GM21367 (cell line): Measurements from ENCODE around the gene RIN3.

Source experiments
- ATAC-seq: cut with Tn5 transposase; IDR thresholded peaks from one replicate; pipeline ENCODE4 v1.9.1; 2021; ENCODE audit not compliant: unreplicated experiment

RIN3 gene

DNA sequence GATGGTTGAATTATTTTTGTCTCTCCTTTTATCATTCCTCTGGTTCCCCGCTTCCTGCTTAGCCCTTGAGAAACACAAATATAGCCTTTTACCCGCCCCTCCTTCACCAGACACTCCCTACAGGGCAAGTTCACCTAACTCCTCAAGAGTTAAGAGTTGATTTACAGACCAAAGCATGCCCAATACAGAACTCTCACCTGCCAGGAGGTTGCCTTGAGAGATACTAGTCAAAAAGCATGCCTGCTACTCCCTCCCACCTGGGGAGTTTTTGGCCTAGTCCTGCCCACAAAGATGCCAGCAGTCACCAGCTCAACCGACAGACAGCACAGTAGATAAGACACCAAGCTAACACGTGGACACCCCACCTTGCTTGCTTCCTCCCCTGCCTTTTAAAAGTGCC lies 223.6 kb downstream of the RIN3 start:
- ATAC-seq: no peak

DNA sequence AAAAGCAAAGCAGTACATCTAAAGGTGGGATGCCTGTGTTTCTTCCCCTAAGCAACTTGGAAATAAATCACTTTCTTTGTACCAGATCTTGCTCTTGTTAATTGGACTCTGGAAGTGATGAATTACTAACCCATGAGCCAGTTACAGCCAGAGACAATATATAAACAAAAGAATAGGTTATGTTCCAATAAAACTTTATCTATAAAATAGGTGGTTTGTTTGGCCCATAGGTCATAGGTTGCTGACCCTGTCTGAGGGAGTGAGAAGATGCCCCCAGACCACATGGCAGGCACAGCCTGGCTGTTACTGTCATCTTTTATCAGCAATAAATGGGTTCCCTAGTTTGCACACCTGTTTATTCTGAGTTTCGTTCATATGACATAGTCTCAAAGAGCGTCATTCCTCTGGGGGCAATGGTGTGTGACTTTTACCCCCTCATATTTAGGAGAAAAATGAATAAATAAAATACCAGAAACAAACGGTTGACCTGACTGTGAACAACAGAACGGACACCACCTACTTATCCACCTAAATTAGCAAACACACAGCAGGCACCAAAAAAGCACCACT lies 224.1 kb downstream of the RIN3 start:
- ATAC-seq: no peak
